GM20000 (cell line): ENCODE results near the gene VWDE.
A peak's percentile ranks its signal among the peaks of the same experiment; 100 is the strongest.

Experiments
- DNase-seq: peaks from one replicate; pipeline ENCODE4 v3.0.0; 2012; ENCODE audit warnings: low spot score
- TF ChIP-seq, protein P1 (sequence below): IDR thresholded peaks from 2 replicates; pipeline ENCODE4 v1.5.1; 2012; ENCODE audit warnings: mild to moderate bottlenecking, control low read depth; ENCODE audit errors: extremely low read depth, missing control alignments

Gene VWDE

DNA sequence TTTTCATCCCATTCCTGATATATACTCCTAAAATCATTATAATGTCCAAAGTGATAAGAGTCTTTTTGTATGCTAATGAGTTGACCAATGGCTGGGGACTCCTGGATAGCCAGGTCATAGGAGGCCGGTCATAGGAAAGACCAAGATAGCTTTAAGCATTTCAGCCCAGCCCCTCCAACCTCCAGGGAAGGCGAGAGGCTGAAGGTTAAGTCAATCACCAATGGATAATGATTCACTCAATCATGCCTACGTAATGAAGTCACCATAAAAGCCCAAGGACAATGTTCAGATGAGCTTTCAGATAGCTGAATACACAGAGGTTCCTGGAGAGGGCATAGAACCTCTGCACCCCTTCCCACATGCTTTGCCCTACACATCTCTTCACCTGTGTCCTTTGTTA, 75.7 kb downstream of the VWDE start:
- no peak for DNase-seq
- TF ChIP-seq, protein P1, sequence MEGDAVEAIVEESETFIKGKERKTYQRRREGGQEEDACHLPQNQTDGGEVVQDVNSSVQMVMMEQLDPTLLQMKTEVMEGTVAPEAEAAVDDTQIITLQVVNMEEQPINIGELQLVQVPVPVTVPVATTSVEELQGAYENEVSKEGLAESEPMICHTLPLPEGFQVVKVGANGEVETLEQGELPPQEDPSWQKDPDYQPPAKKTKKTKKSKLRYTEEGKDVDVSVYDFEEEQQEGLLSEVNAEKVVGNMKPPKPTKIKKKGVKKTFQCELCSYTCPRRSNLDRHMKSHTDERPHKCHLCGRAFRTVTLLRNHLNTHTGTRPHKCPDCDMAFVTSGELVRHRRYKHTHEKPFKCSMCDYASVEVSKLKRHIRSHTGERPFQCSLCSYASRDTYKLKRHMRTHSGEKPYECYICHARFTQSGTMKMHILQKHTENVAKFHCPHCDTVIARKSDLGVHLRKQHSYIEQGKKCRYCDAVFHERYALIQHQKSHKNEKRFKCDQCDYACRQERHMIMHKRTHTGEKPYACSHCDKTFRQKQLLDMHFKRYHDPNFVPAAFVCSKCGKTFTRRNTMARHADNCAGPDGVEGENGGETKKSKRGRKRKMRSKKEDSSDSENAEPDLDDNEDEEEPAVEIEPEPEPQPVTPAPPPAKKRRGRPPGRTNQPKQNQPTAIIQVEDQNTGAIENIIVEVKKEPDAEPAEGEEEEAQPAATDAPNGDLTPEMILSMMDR = no peak

DNA sequence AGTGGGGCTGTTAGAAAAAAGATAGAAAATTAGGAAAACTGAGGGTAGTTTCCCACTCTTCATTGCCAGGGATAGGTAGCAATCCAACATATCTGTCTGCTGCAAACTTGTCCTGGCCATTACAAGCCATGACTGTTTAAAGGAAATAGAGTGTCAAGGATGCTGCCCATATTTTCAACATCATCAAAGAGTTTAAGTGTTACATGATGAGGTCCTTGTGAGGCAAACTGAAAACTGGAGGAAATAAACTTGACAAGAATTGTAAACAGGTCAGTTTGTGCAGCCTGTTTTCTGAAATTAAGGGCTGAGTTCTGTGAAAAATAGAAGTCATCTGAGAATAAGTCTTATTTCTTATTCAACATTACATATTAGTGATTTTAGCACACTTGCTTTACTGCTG, 78.0 kb downstream of the VWDE start:
- no peak for DNase-seq
- TF ChIP-seq, protein P1 = no peak

DNA sequence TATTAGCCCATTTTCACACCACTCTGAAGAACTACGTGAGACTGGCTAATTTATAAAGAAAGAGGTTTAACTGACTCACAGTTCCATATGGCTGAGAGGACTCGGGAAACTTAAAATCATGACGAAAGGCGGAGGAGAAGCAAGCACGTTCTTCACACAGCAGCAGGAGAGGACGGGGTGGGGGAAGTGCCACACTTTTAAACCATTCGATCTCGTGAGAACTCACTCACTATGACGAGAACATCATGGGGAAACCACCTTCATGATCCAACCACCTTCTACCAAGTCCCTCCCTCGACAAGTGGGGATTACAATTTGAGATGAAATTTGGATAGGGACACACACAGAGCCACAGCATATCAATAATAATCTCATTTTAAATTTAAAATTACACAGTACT, 80.2 kb downstream of the VWDE start:
- TF ChIP-seq, protein P1 = no peak
- no peak for DNase-seq

DNA sequence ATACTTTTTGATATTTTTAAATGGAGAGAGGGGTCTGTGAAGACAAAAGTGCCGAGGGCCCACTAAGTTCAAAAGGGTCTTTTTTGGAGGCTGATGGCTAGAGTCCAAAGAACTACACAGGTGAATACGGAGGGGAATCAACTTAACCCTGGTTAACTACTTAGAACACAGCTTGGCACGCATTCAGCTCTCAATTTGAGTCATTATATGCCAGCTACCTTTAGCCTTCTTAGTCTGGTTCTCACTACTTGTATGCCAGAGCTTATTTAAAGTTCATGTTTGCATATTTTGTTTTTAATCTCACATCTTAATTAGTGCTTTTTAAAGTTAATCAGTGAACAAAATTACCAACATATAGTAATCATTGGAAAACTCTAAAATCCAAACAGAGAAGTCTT, 80.8 kb downstream of the VWDE start:
- TF ChIP-seq, protein P1 = no peak
- no peak for DNase-seq

DNA sequence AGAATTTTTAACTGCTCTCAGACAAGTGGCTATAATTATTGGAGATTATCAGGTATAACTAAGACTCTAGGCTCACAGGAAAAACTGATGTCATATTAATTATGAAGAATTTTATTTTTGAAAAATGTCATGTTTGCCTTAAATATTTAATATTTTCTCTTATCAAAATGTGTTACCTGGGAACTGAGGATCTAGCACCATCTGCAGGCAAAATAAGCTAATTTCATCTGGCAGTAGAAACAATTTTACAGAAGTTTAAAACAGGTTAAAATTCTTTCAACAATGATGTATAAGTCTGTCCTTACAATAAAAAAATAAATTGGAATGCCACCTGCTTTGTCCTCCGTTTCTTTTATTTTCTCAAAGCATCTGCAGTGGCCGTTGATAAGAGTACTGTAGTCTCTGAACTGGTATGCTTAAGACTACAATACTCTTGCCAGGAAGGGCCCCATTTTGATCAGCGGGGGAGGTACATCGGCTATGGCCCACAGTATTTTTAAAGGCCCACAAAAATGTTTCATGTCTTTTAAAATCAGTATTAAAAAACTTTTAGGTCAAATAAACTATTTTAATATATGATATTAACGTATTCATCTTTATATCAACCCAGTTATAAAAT, 81.3 kb downstream of the VWDE start:
- TF ChIP-seq, protein P1 = peak; percentile 43
- peak; percentile 8 for DNase-seq

DNA sequence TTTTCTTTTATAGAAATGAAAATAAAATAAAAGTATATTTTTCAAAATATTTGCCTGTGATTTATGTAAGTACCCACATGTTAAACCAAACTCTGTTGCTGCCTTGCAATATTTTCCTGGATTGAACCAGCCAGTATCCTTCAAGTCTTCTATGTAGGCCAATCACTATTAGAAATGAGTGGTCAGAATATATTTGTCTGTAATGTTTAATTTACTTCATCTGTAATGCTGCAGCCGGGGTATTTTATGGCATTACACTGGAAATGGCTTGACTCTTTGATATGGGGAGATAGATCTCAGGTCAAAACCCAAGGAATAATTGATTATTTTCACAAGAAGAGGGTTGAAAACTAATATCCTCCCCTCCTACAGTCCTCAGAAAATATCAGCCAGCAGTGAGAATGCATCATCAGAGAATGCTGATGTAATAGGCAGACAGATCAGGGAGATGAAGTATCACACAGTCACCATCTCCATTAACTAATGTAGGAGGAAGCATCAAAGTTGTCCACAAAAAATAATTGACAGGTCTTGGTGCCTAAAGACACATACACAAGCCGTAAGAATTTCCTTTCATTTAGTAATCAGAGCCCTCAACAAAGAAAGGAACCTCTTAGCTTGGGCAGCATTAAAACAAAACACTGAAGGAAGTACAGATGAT, 82.5 kb downstream of the VWDE start:
- TF ChIP-seq, protein P1 = no peak
- DNase-seq = no peak

DNA sequence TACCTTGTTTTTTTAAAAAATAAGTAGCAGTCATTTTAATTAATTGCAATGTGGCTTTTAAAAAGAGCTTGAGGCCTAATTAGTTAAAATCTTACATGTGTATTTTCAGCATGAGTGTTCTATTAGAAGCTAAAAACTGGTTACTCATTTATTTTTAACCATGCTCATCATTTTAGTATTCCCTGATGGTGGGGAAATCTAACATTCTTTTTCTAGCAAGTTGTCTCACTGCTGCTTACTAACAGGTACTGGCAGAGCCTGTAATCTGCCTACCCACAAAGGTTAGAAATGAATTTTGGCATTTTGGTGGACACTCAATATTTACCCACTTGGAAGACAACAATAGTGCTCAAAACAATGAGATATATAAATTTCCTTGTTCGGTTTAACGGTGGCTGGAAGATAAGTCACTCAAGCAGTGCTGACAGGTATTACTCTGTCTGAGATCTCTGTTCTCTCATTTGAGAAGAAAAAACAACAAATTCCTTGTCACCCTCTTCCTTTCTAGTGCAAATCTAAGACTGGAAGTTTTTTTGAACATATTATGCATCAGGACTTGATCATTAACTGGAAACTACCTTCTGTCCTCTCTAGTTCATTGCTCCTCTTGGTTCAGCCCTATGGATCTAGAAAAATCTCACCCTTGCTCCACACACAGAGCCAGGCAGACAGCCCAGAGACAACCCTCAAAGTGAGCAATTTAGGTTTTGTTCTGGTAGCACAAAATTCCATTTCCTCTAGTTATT, 83.3 kb downstream of the VWDE start:
- TF ChIP-seq, protein P1 = no peak
- DNase-seq = no peak
